ENCODE measurements around the gene BOLA2. TPM values are rescaled to one million over a fixed set of nuclear protein-coding genes. Genes with fewer than 3 reads are reported as not detected.
"Not testable (repeated sequence)": the region's sequence is repeated elsewhere in the genome, so short reads cannot be mapped to it uniquely, and the experiment has no call there.

Gene BOLA2
- total RNA-seq, 1 donor from 2014 or later: 7.4 TPM

- not testable (repeated sequence) for DNase-seq (ENCODE audit: low spot score in 2 of 2, unreplicated experiment in 2 of 2); H3K27ac Mint-ChIP-seq; H3K4me1 Mint-ChIP-seq; H3K36me3 Mint-ChIP-seq; H3K9me3 Mint-ChIP-seq; H3K4me3 Mint-ChIP-seq; H3K27me3 Mint-ChIP-seq (ENCODE audit: low read depth)
These were observed 30.6 kb downstream of the BOLA2 start for GRCh38 chr16:29423587-29423986.

GRCh38 chr16:29405249-29405648, 48.9 kb downstream of the BOLA2 start:
- H3K36me3 Mint-ChIP-seq; H3K4me1 Mint-ChIP-seq; H3K27me3 Mint-ChIP-seq (ENCODE audit: low read depth); DNase-seq (ENCODE audit: low spot score in 2 of 2, unreplicated experiment in 2 of 2); H3K27ac Mint-ChIP-seq; H3K9me3 Mint-ChIP-seq; H3K4me3 Mint-ChIP-seq: not testable (repeated sequence)

Other genes with a start within 250 kb of the BOLA2 start
- gene NPIPB11, start 47.6 kb downstream of the BOLA2 start, total RNA-seq: 2.8 to 2.9 TPM (median 2.8 TPM) in 3 replicates
- 33.5 to 45.5 TPM (median 43.0 TPM) in 3 replicates for gene SLX1B, start 182 bp upstream of the BOLA2 start, total RNA-seq
- 2.0 to 3.2 TPM (median 2.6 TPM) in 3 replicates for gene SULT1A4, start 5.6 kb upstream of the BOLA2 start, total RNA-seq
- 97.9 to 109 TPM (median 105 TPM) in 3 replicates for gene NPIPB12, start 52.1 kb upstream of the BOLA2 start, total RNA-seq
- gene SPN, start 208.9 kb upstream of the BOLA2 start, total RNA-seq: 0.38 to 0.63 TPM (median 0.57 TPM) in 3 replicates
- 326 to 330 TPM (median 328 TPM) in 3 replicates for gene QPRT, start 224.8 kb upstream of the BOLA2 start, total RNA-seq

All from mesothelial cell of epicardium (in vitro differentiated cells).